Pancreas (tissue), 10 donors: ENCODE data around the gene TP53. TPM values are rescaled to one million over a fixed set of nuclear protein-coding genes. Genes with fewer than 3 reads are reported as not detected.

Experiments used
- ATAC-seq, 4 donors: fragments of 200-7000 bp; cut with Tn5 transposase; one replicate each; pipeline versions ENCODE4 v1.8.0 to v1.9.1; 2020; ENCODE audit warnings: mild to moderate bottlenecking in 4 of 4, moderate library complexity in 4 of 4
- DNase-seq, 6 donors: peaks; one replicate each; pipeline ENCODE4 v3.0.0-alpha.2; 2020
- FAIRE-seq: peaks from 2 replicates; lab custom pipeline; 2012; peaks lifted over from hg19 to GRCh38; lab: Jason Lieb, UNC
- H3K27ac ChIP-seq, 4 donors: fragments of 200-600 bp; sonication (generic); 1 replicate in 3 of 4; 2 replicates in 1 of 4; pipeline versions ENCODE4 v1.5.0 to v1.8.0; 2020
- H3K27me3 ChIP-seq, 4 donors: fragments of 200-600 bp; one replicate each; pipeline ENCODE4 v1.8.0; 2021
- H3K36me3 ChIP-seq, 3 donors: fragments of 200-600 bp; sonication (generic) in 1 of 3; one replicate each; pipeline versions ENCODE4 v1.5.0 to v1.8.0; 2020 to 2021
- H3K4me1 ChIP-seq, 3 donors: fragments of 200-600 bp; one replicate each; pipeline ENCODE4 v1.8.0; 2021
- H3K4me3 ChIP-seq, 4 donors: fragments of 200-600 bp; sonication (generic) in 2 of 4; one replicate each; pipeline versions ENCODE4 v1.5.0 to v1.8.0; 2020 to 2021
- H3K9me3 ChIP-seq, 4 donors: fragments of 200-600 bp; one replicate each; pipeline ENCODE4 v1.8.0; 2021
- CTCF ChIP-seq, 4 donors: fragments of 200-600 bp; sonication (generic) in 3 of 4; IDR thresholded peaks; one replicate each; pipeline versions ENCODE4 v1.5.0 to v1.8.0; 2021; ENCODE audit warnings: antibody characterized with exemption in 4 of 4
- WGBS, 2 donors: extraction: QIAGEN DNeasy Blood & Tissue Kit; methylation state at CpG; one replicate each; pipeline ENCODE4 v1.1.7; 2013; 5-methylcytosine and 5-hydroxymethylcytosine counted together
- intact Hi-C, 3 donors: fragments of 100-400 bp; cut with DNase I; formaldehyde crosslinking; loops; one replicate each; pipeline versions ENCODE4 v1.11.1 to v1.14.2; 2022
- polyA plus RNA-seq, 2 donors: library from polyadenylated mRNA; stranded (reverse); fragments of 200-250 nt; gene quantifications; one replicate each; pipeline ENCODE4 v1.2.3, GENCODE V29; 2013
- total RNA-seq, 6 donors: library from RNA; stranded (reverse); fragmentation: NEBNext Ultra II Directional in 4 of 6; extraction: Animal tissue kit (Norgen Biotek cat#: 25700) in 4 of 6; gene quantifications; one replicate each; pipeline versions ENCODE4 v1.2.1 to v1.2.4, GENCODE V29; 2021 to 2023
- donor health status: healthy with polysubstance abuse.
- donor health status: DM: no; HTN: no; CAD: no; lungs with moderate emphysema.
- donor health status: DM: no; HTN: no; CAD: no.
- donor health status: control.
- donor health status: control.
- donor health status: Bipolar disorder and iron deficiency.
- donor health status: DM: yes; HTN: yes; CAD: no.
- donor health status: DM: no; HTN: no; CAD: no.
- donor health status: DM: no; HTN: no; CAD: no.
- donor health status: DM: yes; HTN: yes; CAD: no.

TP53 gene
- total and polyA plus RNA-seq, 8 donors, result 8.3 to 35.9 (median 24.8) TPM

- no peaks in the 10 kb centered on the region for H3K9me3 ChIP-seq
- 85% methylated on average over 10 of the region's 10 CpGs for WGBS, 2 donors
- FAIRE-seq (no peak), ATAC-seq (no peak), DNase-seq (no peak)
- no peaks in the 10 kb centered on the region for H3K27me3 ChIP-seq
- H3K4me1 ChIP-seq, result no peaks in the 10 kb centered on the region
- no peak for TF ChIP-seq CTCF (IDR thresholded peaks at IDR 0.05)
- intact Hi-C loops, result loop anchor here in 1 of 3 donors (10.0 kb wide), 1 partner anchor 163 kb away; no protein-coding TSS in a partner anchor
- no peak overlapping the region for H3K27ac ChIP-seq
- H3K36me3 ChIP-seq, result peaks cover 8 to 30% (median 19%) of the 10 kb centered on the region in 3 donors
- H3K4me3 ChIP-seq, result no peak overlapping the region
These were observed 9.8 kb downstream of the TP53 start for GRCh38 chr17:7677388-7678067.

- Histone ChIP-seq H3K36me3 (peaks cover 8 to 34% (median 19%) of the 10 kb centered on the region in 3 donors), H3K9me3 (no peaks in the 10 kb centered on the region), H3K27me3 (no peaks in the 10 kb centered on the region), H3K27ac (no peak overlapping the region), H3K4me3 (no peak overlapping the region), H3K4me1 (no peaks in the 10 kb centered on the region)
- no peak for DNase-seq
- WGBS, 2 donors, result 83 to 85% methylated on average over 5 of the region's 5 CpGs
- no peak for TF ChIP-seq CTCF (IDR thresholded peaks at IDR 0.05)
- intact Hi-C loops, result loop anchor here in 1 of 3 donors (10.0 kb wide), 1 partner anchor 162 kb away; no protein-coding TSS in a partner anchor
- ATAC-seq, result no peak
- FAIRE-seq, result no peak
These were observed 10.8 kb downstream of the TP53 start for GRCh38 chr17:7676533-7676932.

- Histone ChIP-seq H3K36me3 (peaks cover 8 to 44% (median 25%) of the 10 kb centered on the region in 3 donors), H3K27ac (no peak overlapping the region), H3K4me3 (no peak overlapping the region), H3K4me1 (no peaks in the 10 kb centered on the region), H3K27me3 (no peaks in the 10 kb centered on the region), H3K9me3 (no peaks in the 10 kb centered on the region)
- 89 to 90% methylated on average over 14 of the region's 14 CpGs for WGBS, 2 donors
- no peak for ATAC-seq
- intact Hi-C loops, result loop anchor here in 1 of 3 donors (10.0 kb wide), 1 partner anchor 160 kb away; no protein-coding TSS in a partner anchor
- no peak for FAIRE-seq
- no peak for TF ChIP-seq CTCF (IDR thresholded peaks at IDR 0.05)
- no peak for DNase-seq
These were observed 12.4 kb downstream of the TP53 start for GRCh38 chr17:7674934-7675333.

GRCh38 chr17:7673239-7673638 lies 14.1 kb downstream of the TP53 start:
- no peak overlapping the region for H3K4me3 ChIP-seq
- DNase-seq (peak in 1 of 6 donors; percentile 40), ATAC-seq (peak in 1 of 4 donors; percentile 33), FAIRE-seq (no peak)
- no peak overlapping the region for H3K27ac ChIP-seq
- no peaks in the 10 kb centered on the region for H3K4me1 ChIP-seq
- H3K27me3 ChIP-seq, result no peaks in the 10 kb centered on the region
- no peak for TF ChIP-seq CTCF (IDR thresholded peaks at IDR 0.05)
- intact Hi-C loops, result loop anchor here in 1 of 3 donors (10.0 kb wide), 1 partner anchor 158 kb away; no protein-coding TSS in a partner anchor
- peaks cover 8 to 45% (median 32%) of the 10 kb centered on the region in 3 donors for H3K36me3 ChIP-seq
- H3K9me3 ChIP-seq, result no peaks in the 10 kb centered on the region
- 82% methylated on average over 2 of the region's 2 CpGs for WGBS, 2 donors

GRCh38 chr17:7668482-7668881 lies 18.8 kb downstream of the TP53 start:
- Histone ChIP-seq H3K9me3 (no peaks in the 10 kb centered on the region), H3K27me3 (no peaks in the 10 kb centered on the region), H3K36me3 (peaks cover 4 to 22% (median 18%) of the 10 kb centered on the region in 3 donors), H3K27ac (no peak overlapping the region), H3K4me3 (no peak overlapping the region), H3K4me1 (no peaks in the 10 kb centered on the region)
- TF ChIP-seq CTCF (IDR thresholded peaks at IDR 0.05), result no peak
- WGBS, 2 donors, result 94 to 97% methylated on average over 7 of the region's 7 CpGs
- no peak for DNase-seq
- intact Hi-C loops, result no loop called here
- FAIRE-seq, result no peak
- no peak for ATAC-seq
